ENCODE data around the gene DPP10.

Gene DPP10

DNA sequence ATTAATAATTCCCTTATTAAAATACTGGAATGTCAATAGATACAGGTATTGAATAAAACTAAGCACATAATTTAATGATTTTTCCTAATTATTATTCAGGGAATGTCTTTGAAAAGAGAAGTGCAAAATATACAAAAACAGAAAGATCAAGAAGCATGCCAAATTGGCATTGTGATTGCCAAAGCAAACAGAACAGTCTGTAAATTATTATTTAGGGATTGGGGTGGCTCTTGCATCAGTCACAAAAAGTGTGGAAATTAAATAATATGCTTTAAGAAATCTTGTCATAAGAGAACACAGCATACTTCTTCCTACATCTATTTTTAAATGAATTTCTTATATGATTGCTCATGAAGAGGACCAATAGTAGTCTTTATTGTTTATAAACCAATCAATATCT is 1211.9 kb downstream of the DPP10 start:
- H3K56ac ChIP-seq (ENCODE audit: low read length): no peak overlapping the region
- H2BK120ac ChIP-seq (ENCODE audit: low read depth, low read length): no peak overlapping the region
- no peaks in the 10 kb centered on the region for H3K79me2 ChIP-seq (ENCODE audit: control insufficient read depth, insufficient read depth, low read length)
- no peak overlapping the region for H2AK5ac ChIP-seq (ENCODE audit: low read length)
- no peak overlapping the region for H3K9ac ChIP-seq (ENCODE audit: low read length)
- H4K5ac ChIP-seq (ENCODE audit: low read length): no peak overlapping the region
- H2BK15ac ChIP-seq (replicated peaks; ENCODE audit: low read depth): no peak overlapping the region
- no peak overlapping the region for H3K4ac ChIP-seq (ENCODE audit: low read depth, low read length)
- no peaks in the 10 kb centered on the region for H3K79me1 ChIP-seq (ENCODE audit: low read length)
- no peaks in the 10 kb centered on the region for H3K27me3 ChIP-seq (ENCODE audit: insufficient read depth, low read length, poor library complexity)
- no peak overlapping the region for H3K18ac ChIP-seq (ENCODE audit: low read length)
- DNase-seq: no peak
- H3K27ac ChIP-seq (ENCODE audit: low read depth, low read length): no peak overlapping the region
- no peak overlapping the region for H3K4me2 ChIP-seq (ENCODE audit: low read length)
- no peak overlapping the region for H3K23ac ChIP-seq (ENCODE audit: low read length)
- H2BK5ac ChIP-seq (ENCODE audit: low read length): no peak overlapping the region
- H3K36me3 ChIP-seq (ENCODE audit: control insufficient read depth, insufficient read depth, low read length): no peaks in the 10 kb centered on the region
- H3K4me3 ChIP-seq (ENCODE audit: low read length): no peak overlapping the region
- H4K8ac ChIP-seq (ENCODE audit: low read depth, low read length): no peak overlapping the region
- H3K4me1 ChIP-seq (ENCODE audit: control insufficient read depth, low read depth, low read length): no peaks in the 10 kb centered on the region

DNA sequence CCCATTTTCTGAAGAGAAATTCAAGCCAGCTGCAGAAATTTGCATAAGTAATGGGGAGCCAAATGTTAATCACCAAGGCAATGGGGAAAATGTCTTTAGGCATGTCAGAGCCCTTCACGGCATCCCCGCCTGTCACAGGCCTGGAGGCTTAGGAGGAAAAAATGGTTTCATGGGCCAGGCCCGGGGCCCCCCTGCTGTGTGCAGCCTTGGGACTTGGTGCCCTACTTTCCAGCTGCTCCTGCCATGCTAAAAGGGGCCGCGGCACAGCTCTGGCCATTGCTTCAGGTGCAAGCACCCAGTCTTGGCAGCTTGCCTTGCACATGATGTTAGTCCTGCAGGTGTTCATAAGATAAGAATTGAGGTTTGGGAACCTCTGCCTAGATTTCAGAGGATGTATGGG is 1235.7 kb downstream of the DPP10 start:
- no peak overlapping the region for H3K18ac ChIP-seq (ENCODE audit: low read length)
- no peak overlapping the region for H3K4me2 ChIP-seq (ENCODE audit: low read length)
- H3K27ac ChIP-seq (ENCODE audit: low read depth, low read length): no peak overlapping the region
- no peaks in the 10 kb centered on the region for H3K79me1 ChIP-seq (ENCODE audit: low read length)
- no peak overlapping the region for H2BK15ac ChIP-seq (replicated peaks; ENCODE audit: low read depth)
- no peaks in the 10 kb centered on the region for H3K4me1 ChIP-seq (ENCODE audit: control insufficient read depth, low read depth, low read length)
- H3K4me3 ChIP-seq (ENCODE audit: low read length): no peak overlapping the region
- no peak overlapping the region for H2BK120ac ChIP-seq (ENCODE audit: low read depth, low read length)
- H2BK5ac ChIP-seq (ENCODE audit: low read length): no peak overlapping the region
- H3K4ac ChIP-seq (ENCODE audit: low read depth, low read length): no peak overlapping the region
- peak; percentile 22 for DNase-seq
- H3K56ac ChIP-seq (ENCODE audit: low read length): no peak overlapping the region
- H3K23ac ChIP-seq (ENCODE audit: low read length): no peak overlapping the region
- H4K5ac ChIP-seq (ENCODE audit: low read length): no peak overlapping the region
- H2AK5ac ChIP-seq (ENCODE audit: low read length): no peak overlapping the region
- no CpG with 5 or more reads among the region's 5 CpGs for WGBS (ENCODE audit: extremely low coverage, insufficient coverage, low lambda C conversion rate)
- H4K8ac ChIP-seq (ENCODE audit: low read depth, low read length): no peak overlapping the region
- no peaks in the 10 kb centered on the region for H3K79me2 ChIP-seq (ENCODE audit: control insufficient read depth, insufficient read depth, low read length)
- H3K36me3 ChIP-seq (ENCODE audit: control insufficient read depth, insufficient read depth, low read length): no peaks in the 10 kb centered on the region
- no peak overlapping the region for H3K9ac ChIP-seq (ENCODE audit: low read length)
- no peaks in the 10 kb centered on the region for H3K27me3 ChIP-seq (ENCODE audit: insufficient read depth, low read length, poor library complexity)

DNA sequence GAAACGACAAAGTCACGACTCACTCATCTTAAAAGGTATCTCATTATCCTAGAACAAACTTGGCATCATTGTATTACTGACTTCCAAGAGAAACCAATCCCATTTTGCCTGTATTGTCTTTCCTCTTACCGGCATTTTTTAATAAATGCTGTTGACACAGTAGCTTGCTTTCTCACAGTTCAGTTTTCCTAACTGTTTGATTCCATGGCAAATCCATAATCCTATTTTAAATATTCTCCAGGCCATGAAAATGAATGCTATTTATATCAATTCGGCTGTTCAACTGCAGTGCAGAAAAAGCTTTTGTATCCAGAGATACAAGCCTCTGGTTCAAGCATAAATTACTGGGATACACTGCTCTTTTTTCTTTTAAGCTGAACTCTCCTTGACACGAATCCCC is 1241.9 kb downstream of the DPP10 start:
- Histone ChIP-seq H4K8ac (ENCODE audit: low read depth, low read length) (no peak overlapping the region), H3K18ac (ENCODE audit: low read length) (no peak overlapping the region), H3K4ac (ENCODE audit: low read depth, low read length) (no peak overlapping the region), H3K79me1 (ENCODE audit: low read length) (no peaks in the 10 kb centered on the region), H3K4me2 (ENCODE audit: low read length) (no peak overlapping the region), H2BK5ac (ENCODE audit: low read length) (no peak overlapping the region), H3K56ac (ENCODE audit: low read length) (no peak overlapping the region), H3K4me3 (ENCODE audit: low read length) (no peak overlapping the region), H3K79me2 (ENCODE audit: control insufficient read depth, insufficient read depth, low read length) (no peaks in the 10 kb centered on the region), H3K27me3 (ENCODE audit: insufficient read depth, low read length, poor library complexity) (no peaks in the 10 kb centered on the region), H3K36me3 (ENCODE audit: control insufficient read depth, insufficient read depth, low read length) (no peaks in the 10 kb centered on the region), H3K9ac (ENCODE audit: low read length) (no peak overlapping the region), H3K23ac (ENCODE audit: low read length) (no peak overlapping the region), H3K4me1 (ENCODE audit: control insufficient read depth, low read depth, low read length) (no peaks in the 10 kb centered on the region), H2BK120ac (ENCODE audit: low read depth, low read length) (no peak overlapping the region), H3K27ac (ENCODE audit: low read depth, low read length) (no peak overlapping the region), H2BK15ac (replicated peaks; ENCODE audit: low read depth) (no peak overlapping the region), H2AK5ac (ENCODE audit: low read length) (no peak overlapping the region), H4K5ac (ENCODE audit: low read length) (no peak overlapping the region)
- no CpG with 5 or more reads among the region's 5 CpGs for WGBS (ENCODE audit: extremely low coverage, insufficient coverage, low lambda C conversion rate)
- no peak for DNase-seq

DNA sequence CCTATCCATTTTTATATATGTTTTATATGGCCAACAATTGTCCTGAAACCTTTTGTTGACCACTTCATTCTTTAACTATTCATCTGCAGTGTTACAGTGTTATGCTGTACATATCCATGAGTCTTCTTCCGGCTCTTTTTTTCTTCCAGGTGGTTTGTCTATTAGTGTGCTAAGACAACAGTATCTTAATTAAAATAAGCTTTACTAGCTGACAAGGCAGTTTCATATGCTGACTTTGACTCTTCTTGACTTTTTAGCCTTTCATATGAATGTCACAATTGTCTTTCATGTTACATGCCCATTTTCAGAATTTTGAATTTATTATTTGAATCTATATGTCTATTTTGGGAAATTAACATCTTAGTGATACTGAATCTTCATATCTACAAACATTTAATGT is 1249.0 kb downstream of the DPP10 start:
- H3K4ac ChIP-seq (ENCODE audit: low read depth, low read length): no peak overlapping the region
- H3K9ac ChIP-seq (ENCODE audit: low read length): no peak overlapping the region
- no peaks in the 10 kb centered on the region for H3K27me3 ChIP-seq (ENCODE audit: insufficient read depth, low read length, poor library complexity)
- no peak overlapping the region for H3K4me2 ChIP-seq (ENCODE audit: low read length)
- WGBS (ENCODE audit: extremely low coverage, insufficient coverage, low lambda C conversion rate): no CpG with 5 or more reads among the region's 1 CpG
- H3K4me3 ChIP-seq (ENCODE audit: low read length): no peak overlapping the region
- no peak overlapping the region for H3K56ac ChIP-seq (ENCODE audit: low read length)
- H3K18ac ChIP-seq (ENCODE audit: low read length): no peak overlapping the region
- no peak overlapping the region for H2BK15ac ChIP-seq (replicated peaks; ENCODE audit: low read depth)
- H2BK5ac ChIP-seq (ENCODE audit: low read length): no peak overlapping the region
- H4K8ac ChIP-seq (ENCODE audit: low read depth, low read length): no peak overlapping the region
- H2AK5ac ChIP-seq (ENCODE audit: low read length): no peak overlapping the region
- no peaks in the 10 kb centered on the region for H3K79me1 ChIP-seq (ENCODE audit: low read length)
- H3K23ac ChIP-seq (ENCODE audit: low read length): no peak overlapping the region
- H3K79me2 ChIP-seq (ENCODE audit: control insufficient read depth, insufficient read depth, low read length): no peaks in the 10 kb centered on the region
- no peaks in the 10 kb centered on the region for H3K4me1 ChIP-seq (ENCODE audit: control insufficient read depth, low read depth, low read length)
- no peak overlapping the region for H3K27ac ChIP-seq (ENCODE audit: low read depth, low read length)
- H4K5ac ChIP-seq (ENCODE audit: low read length): no peak overlapping the region
- H2BK120ac ChIP-seq (ENCODE audit: low read depth, low read length): no peak overlapping the region
- no peaks in the 10 kb centered on the region for H3K36me3 ChIP-seq (ENCODE audit: control insufficient read depth, insufficient read depth, low read length)
- no peak for DNase-seq

DNA sequence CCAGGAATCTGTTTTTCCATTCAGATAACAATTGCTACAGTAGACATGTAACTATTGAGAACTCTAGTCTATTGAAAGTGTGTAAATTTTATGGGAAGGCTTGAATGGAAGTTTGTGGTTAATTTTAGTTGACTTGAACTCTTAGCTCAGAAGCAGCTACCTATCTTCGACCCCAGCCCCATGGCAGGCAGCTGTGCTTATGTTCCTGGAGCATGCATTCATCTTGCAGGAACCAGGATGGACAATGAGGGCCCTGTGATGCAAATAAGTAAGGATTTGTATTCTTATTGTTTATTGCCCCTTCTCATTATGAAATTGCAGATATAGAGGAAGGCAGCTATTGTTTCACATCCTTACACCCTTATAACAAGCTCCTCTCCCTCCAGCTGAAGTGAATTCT is 1252.2 kb downstream of the DPP10 start:
- H3K4me2 ChIP-seq (ENCODE audit: low read length): no peak overlapping the region
- H4K5ac ChIP-seq (ENCODE audit: low read length): no peak overlapping the region
- no peak overlapping the region for H2BK5ac ChIP-seq (ENCODE audit: low read length)
- no peak overlapping the region for H3K56ac ChIP-seq (ENCODE audit: low read length)
- H3K79me1 ChIP-seq (ENCODE audit: low read length): no peaks in the 10 kb centered on the region
- no peak overlapping the region for H3K27ac ChIP-seq (ENCODE audit: low read depth, low read length)
- H3K4ac ChIP-seq (ENCODE audit: low read depth, low read length): no peak overlapping the region
- no peak overlapping the region for H2BK120ac ChIP-seq (ENCODE audit: low read depth, low read length)
- H3K18ac ChIP-seq (ENCODE audit: low read length): no peak overlapping the region
- no peak overlapping the region for H3K23ac ChIP-seq (ENCODE audit: low read length)
- H4K8ac ChIP-seq (ENCODE audit: low read depth, low read length): no peak overlapping the region
- H2AK5ac ChIP-seq (ENCODE audit: low read length): no peak overlapping the region
- no peak overlapping the region for H2BK15ac ChIP-seq (replicated peaks; ENCODE audit: low read depth)
- no peak for DNase-seq
- no peaks in the 10 kb centered on the region for H3K4me1 ChIP-seq (ENCODE audit: control insufficient read depth, low read depth, low read length)
- no peak overlapping the region for H3K9ac ChIP-seq (ENCODE audit: low read length)
- no peaks in the 10 kb centered on the region for H3K27me3 ChIP-seq (ENCODE audit: insufficient read depth, low read length, poor library complexity)
- H3K79me2 ChIP-seq (ENCODE audit: control insufficient read depth, insufficient read depth, low read length): no peaks in the 10 kb centered on the region
- no peaks in the 10 kb centered on the region for H3K36me3 ChIP-seq (ENCODE audit: control insufficient read depth, insufficient read depth, low read length)
- no CpG with 5 or more reads among the region's 1 CpG for WGBS (ENCODE audit: extremely low coverage, insufficient coverage, low lambda C conversion rate)
- no peak overlapping the region for H3K4me3 ChIP-seq (ENCODE audit: low read length)

DNA sequence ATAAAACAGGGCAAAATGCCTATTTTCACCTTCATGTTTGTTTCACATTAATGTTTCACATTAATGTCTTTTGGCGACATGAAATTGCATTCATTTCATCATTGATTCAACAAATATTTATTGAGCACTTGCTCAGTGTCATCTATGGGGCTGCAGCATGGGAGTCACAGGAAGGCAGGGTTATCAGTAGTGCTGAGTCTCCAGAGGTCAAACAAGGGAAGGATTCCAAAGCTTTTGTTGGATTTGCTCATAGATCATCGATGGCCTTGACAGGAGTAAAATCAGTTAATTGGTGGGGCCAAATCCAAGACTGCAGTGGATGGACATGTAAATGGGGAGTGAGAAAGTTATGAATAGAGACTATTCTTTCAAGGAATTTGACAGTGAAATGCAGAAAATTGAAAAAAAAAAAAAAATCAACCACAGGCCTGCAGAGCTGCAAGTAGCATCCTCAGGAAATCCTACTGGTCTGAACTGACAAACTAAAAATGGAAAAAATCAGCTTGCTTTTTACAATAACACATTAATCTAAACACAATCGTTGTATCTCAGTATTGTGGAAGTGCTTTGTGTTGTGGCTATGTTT is 1290.8 kb downstream of the DPP10 start:
- H3K4me2 ChIP-seq (ENCODE audit: low read length): no peak overlapping the region
- no CpG with 5 or more reads among the region's 3 CpGs for WGBS (ENCODE audit: extremely low coverage, insufficient coverage, low lambda C conversion rate)

More for the DNA sequence above, 1290.8 kb downstream of the DPP10 start:
- Histone ChIP-seq H3K23ac (ENCODE audit: low read length) (no peak overlapping the region), H2BK5ac (ENCODE audit: low read length) (no peak overlapping the region), H3K79me1 (ENCODE audit: low read length) (no peaks in the 10 kb centered on the region), H4K8ac (ENCODE audit: low read depth, low read length) (no peak overlapping the region), H4K5ac (ENCODE audit: low read length) (no peak overlapping the region), H3K4ac (ENCODE audit: low read depth, low read length) (no peak overlapping the region), H3K36me3 (ENCODE audit: control insufficient read depth, insufficient read depth, low read length) (no peaks in the 10 kb centered on the region), H3K27me3 (ENCODE audit: insufficient read depth, low read length, poor library complexity) (no peaks in the 10 kb centered on the region), H2BK120ac (ENCODE audit: low read depth, low read length) (no peak overlapping the region), H3K4me3 (ENCODE audit: low read length) (no peak overlapping the region), H3K56ac (ENCODE audit: low read length) (no peak overlapping the region), H3K18ac (ENCODE audit: low read length) (no peak overlapping the region), H2AK5ac (ENCODE audit: low read length) (no peak overlapping the region), H3K27ac (ENCODE audit: low read depth, low read length) (no peak overlapping the region), H3K79me2 (ENCODE audit: control insufficient read depth, insufficient read depth, low read length) (no peaks in the 10 kb centered on the region), H3K9ac (ENCODE audit: low read length) (no peak overlapping the region), H2BK15ac (replicated peaks; ENCODE audit: low read depth) (no peak overlapping the region), H3K4me1 (ENCODE audit: control insufficient read depth, low read depth, low read length) (no peaks in the 10 kb centered on the region)
- peak; percentile 33 for DNase-seq

Measured in mesendoderm (in vitro differentiated cells).